ENCODE data around the gene INVS. TPM values are rescaled to one million over a fixed set of nuclear protein-coding genes. Genes with fewer than 3 reads are reported as not detected.
"Not testable (repeated sequence)": the region's sequence is repeated elsewhere in the genome, so short reads cannot be mapped to it uniquely, and the experiment has no call there.

The INVS gene
- total RNA-seq, 6 donors from 2014 or later, result 14.7 to 43.0 (median 23.3) TPM

DNA sequence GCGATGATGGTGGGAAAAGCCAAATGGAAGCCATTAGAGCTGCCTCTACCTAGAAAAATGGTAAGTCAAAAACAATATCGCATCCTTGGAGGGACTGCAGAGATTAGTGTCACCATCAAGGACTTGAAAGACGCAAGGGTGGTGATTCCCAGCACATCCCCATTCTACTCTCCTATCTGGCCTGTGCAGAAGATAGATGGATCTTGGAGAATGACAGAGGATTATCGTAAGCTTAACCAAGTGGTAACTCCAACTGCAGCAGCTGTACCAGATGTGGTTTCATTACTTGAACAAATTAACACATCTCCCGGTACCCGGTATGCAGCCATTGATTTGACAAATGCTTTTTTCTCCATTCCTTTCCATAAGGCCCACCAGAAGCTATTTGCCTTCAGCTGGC is 24.1 kb upstream of the INVS start:
- Histone ChIP-seq H3K4me1 (peaks cover 0 to 4% (median 0%) of the 10 kb centered on the region in 4 donors), H3K27ac (no peak overlapping the region), H3K4me3 (no peak overlapping the region), H3K9me3 (no peaks in the 10 kb centered on the region), H3K36me3 (no peaks in the 10 kb centered on the region), H3K27me3 (no peaks in the 10 kb centered on the region)
- ATAC-seq (ENCODE audit: low FRiP score in 2 of 2) (no peak), DNase-seq (no peak)
- TF ChIP-seq POLR2A (IDR thresholded peaks at IDR 0.05) (no peak), EP300 (IDR thresholded peaks at IDR 0.05) (no peak), POLR2AphosphoS5 (IDR thresholded peaks at IDR 0.05) (no peak)
- TF ChIP-seq, protein P1, sequence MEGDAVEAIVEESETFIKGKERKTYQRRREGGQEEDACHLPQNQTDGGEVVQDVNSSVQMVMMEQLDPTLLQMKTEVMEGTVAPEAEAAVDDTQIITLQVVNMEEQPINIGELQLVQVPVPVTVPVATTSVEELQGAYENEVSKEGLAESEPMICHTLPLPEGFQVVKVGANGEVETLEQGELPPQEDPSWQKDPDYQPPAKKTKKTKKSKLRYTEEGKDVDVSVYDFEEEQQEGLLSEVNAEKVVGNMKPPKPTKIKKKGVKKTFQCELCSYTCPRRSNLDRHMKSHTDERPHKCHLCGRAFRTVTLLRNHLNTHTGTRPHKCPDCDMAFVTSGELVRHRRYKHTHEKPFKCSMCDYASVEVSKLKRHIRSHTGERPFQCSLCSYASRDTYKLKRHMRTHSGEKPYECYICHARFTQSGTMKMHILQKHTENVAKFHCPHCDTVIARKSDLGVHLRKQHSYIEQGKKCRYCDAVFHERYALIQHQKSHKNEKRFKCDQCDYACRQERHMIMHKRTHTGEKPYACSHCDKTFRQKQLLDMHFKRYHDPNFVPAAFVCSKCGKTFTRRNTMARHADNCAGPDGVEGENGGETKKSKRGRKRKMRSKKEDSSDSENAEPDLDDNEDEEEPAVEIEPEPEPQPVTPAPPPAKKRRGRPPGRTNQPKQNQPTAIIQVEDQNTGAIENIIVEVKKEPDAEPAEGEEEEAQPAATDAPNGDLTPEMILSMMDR (IDR thresholded peaks at IDR 0.05), result no peak
- 98 to 100% methylated on average over 6 of the region's 6 CpGs for WGBS, 2 donors

DNA sequence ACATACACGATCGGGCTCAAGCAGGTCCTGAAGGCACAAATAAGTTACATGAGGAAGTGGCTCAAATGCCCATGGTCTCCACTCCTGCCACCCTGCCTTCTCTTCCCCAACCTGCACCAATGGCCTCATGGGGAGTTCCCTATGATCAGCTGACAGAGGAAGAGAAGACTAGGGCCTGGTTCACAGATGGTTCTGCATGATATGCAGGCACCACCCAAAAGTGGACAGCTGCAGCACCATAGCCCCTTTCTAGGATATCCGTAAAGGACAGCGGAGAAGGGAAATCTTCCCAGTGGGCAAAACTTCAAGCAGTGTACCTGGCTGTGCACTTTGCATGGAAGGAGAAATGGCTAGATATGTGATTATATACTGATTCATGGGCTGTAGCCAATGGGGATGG is 22.8 kb upstream of the INVS start:
- H3K36me3 ChIP-seq; H3K4me1 ChIP-seq; H3K27me3 ChIP-seq; DNase-seq; ATAC-seq (ENCODE audit: low FRiP score in 2 of 2); H3K27ac ChIP-seq; H3K4me3 ChIP-seq; H3K9me3 ChIP-seq: not testable (repeated sequence)
- 92 to 95% methylated on average over 4 of the region's 4 CpGs for WGBS, 2 donors

DNA sequence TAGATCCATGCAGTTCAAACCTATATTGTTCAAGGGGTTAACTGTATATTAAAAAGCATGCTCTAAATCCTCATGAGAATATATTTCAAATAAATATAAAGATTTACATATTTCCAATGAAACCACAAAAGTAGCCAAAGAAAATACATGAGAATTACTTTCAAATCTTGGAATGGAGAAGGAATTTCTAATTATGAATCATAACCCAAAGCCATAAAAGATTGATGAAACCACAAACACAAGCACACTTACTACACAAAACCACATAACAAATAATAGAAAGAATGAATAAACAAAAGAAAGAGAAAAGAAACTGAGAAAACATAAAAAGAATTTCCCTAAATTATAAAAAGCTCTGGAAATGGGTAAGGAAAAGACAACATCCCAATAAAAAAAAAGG is 16.3 kb upstream of the INVS start:
- Histone ChIP-seq H3K9me3 (no peaks in the 10 kb centered on the region), H3K27me3 (no peaks in the 10 kb centered on the region), H3K36me3 (no peaks in the 10 kb centered on the region), H3K4me1 (peaks cover 8 to 19% (median 13%) of the 10 kb centered on the region in 4 donors), H3K4me3 (no peak overlapping the region), H3K27ac (no peak overlapping the region)
- ATAC-seq (ENCODE audit: low FRiP score in 2 of 2) (no peak), DNase-seq (no peak)
- no peak for TF ChIP-seq POLR2A (IDR thresholded peaks at IDR 0.05)
- TF ChIP-seq POLR2AphosphoS5 (IDR thresholded peaks at IDR 0.05), result no peak

DNA sequence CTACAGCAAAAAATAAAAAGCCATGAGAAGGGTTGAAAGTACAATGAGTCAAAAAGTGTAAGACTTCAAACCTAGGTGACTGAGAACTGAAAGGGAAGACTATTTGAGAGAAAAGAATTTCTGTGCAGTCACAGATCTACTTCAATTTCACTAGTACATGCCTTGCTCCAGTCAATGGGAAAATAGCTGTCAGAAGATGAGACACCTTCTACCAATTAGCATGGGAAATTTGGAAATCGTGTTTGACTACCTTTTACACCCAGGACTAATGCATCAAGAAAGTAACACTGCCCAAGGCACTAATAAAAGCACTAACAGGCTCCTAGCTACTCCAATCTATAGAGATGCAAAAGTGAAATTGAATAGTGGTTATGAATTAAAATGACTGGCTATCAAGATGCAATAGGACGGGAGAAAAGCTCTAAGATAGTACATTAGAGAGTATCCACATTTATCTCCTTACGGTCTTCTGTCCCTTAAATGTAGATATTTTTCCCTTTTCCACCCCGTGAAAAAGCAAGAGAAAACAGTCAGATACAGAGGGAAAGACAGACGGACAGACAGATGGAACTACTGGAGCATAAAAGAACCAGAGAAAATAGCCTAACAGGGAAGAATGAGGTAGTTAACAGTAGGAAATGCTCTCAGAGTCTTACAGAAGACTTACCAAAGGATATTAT is 15.5 kb upstream of the INVS start:
- no peak for ATAC-seq (ENCODE audit: low FRiP score in 2 of 2)
- TF ChIP-seq, protein P1 (IDR thresholded peaks at IDR 0.05), result no peak
- TF ChIP-seq EP300 (IDR thresholded peaks at IDR 0.05), result no peak
- TF ChIP-seq POLR2AphosphoS5 (IDR thresholded peaks at IDR 0.05), result no peak
- TF ChIP-seq POLR2A (IDR thresholded peaks at IDR 0.05), result no peak
- no peak for DNase-seq
- H3K9me3 ChIP-seq, result no peaks in the 10 kb centered on the region
- H3K27me3 ChIP-seq, result no peaks in the 10 kb centered on the region
- peaks cover 8 to 23% (median 15%) of the 10 kb centered on the region in 4 donors for H3K4me1 ChIP-seq
- no peak overlapping the region for H3K27ac ChIP-seq
- WGBS, 2 donors, result 77 to 86% methylated on average over 5 of the region's 5 CpGs
- H3K4me3 ChIP-seq, result no peak overlapping the region
- no peaks in the 10 kb centered on the region for H3K36me3 ChIP-seq

DNA sequence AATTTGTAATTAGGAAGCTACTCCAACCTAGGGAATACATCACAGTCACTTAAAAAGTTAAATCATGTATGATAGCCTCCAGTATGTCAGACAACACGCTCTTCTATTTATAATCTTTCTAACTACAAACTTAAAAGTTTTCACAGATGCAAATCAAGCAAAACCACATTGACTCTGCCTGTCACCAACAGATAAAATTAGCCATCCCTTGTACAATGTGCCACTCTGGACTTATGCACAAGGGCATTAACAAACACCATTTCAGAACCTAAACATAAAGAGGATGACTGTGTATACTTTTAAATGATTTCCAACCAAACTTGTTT is 15.0 kb upstream of the INVS start:
- peaks cover 8 to 23% (median 15%) of the 10 kb centered on the region in 4 donors for H3K4me1 ChIP-seq
- no peak overlapping the region for H3K27ac ChIP-seq
- 83% methylated on average over 1 of the region's 1 CpG for WGBS, 2 donors
- H3K36me3 ChIP-seq, result no peaks in the 10 kb centered on the region
- TF ChIP-seq POLR2AphosphoS5 (IDR thresholded peaks at IDR 0.05), result no peak
- TF ChIP-seq EP300 (IDR thresholded peaks at IDR 0.05), result no peak
- TF ChIP-seq POLR2A (IDR thresholded peaks at IDR 0.05), result no peak
- TF ChIP-seq, protein P1 (IDR thresholded peaks at IDR 0.05), result no peak
- no peak for DNase-seq
- H3K27me3 ChIP-seq, result no peaks in the 10 kb centered on the region
- no peak for ATAC-seq (ENCODE audit: low FRiP score in 2 of 2)
- no peak overlapping the region for H3K4me3 ChIP-seq
- no peaks in the 10 kb centered on the region for H3K9me3 ChIP-seq

DNA sequence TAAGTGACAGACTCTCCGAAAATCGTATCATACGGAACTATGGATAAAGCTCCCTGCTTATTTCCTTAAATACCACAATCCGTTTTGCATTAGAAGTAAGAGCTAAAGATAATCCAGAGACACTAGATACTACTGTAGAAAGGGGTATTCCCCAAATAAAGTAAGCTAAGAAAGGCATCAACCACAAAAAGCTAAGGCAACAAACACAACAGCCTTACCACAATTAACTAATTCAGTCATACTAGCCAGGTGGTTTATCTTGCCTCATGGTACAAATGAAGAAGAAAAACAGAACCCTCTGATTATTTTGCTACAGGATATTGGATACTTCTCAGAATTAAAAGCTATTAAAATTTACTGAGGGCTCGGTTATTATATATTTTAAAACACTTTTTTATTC is 14.3 kb upstream of the INVS start:
- H3K4me3 ChIP-seq, result no peak overlapping the region
- no peak overlapping the region for H3K27ac ChIP-seq
- H3K9me3 ChIP-seq, result no peaks in the 10 kb centered on the region
- no peaks in the 10 kb centered on the region for H3K27me3 ChIP-seq
- no peak for DNase-seq
- WGBS, 2 donors, result 85 to 89% methylated on average over 5 of the region's 5 CpGs
- H3K4me1 ChIP-seq, result peaks cover 8 to 23% (median 16%) of the 10 kb centered on the region in 4 donors
- H3K36me3 ChIP-seq, result no peaks in the 10 kb centered on the region
- ATAC-seq (ENCODE audit: low FRiP score in 2 of 2), result no peak
- TF ChIP-seq, protein P1 (IDR thresholded peaks at IDR 0.05), result no peak
- no peak for TF ChIP-seq EP300 (IDR thresholded peaks at IDR 0.05)
- TF ChIP-seq POLR2AphosphoS5 (IDR thresholded peaks at IDR 0.05), result no peak
- no peak for TF ChIP-seq POLR2A (IDR thresholded peaks at IDR 0.05)

Data from upper lobe of left lung (tissue), 6 donors.